Lower leg skin (tissue), 3 donors: ENCODE results near the gene MAPT.

ENCODE experiments used
- CTCF ChIP-seq, 3 donors: fragments of 450-650 bp; IDR thresholded peaks; one replicate each; pipeline ENCODE4 v1.5.1; 2016; ENCODE audit warnings: antibody characterized with exemption in 3 of 3, mild to moderate bottlenecking in 3 of 3, moderate library complexity in 2 of 3
- POLR2A ChIP-seq, 2 donors: fragments of 450-650 bp; IDR thresholded peaks; one replicate each; pipeline ENCODE4 v1.6.1; 2016 to 2017; ENCODE audit warnings: antibody characterized with exemption in 2 of 2, mild to moderate bottlenecking in 1 of 2, moderate library complexity in 1 of 2

DNA sequence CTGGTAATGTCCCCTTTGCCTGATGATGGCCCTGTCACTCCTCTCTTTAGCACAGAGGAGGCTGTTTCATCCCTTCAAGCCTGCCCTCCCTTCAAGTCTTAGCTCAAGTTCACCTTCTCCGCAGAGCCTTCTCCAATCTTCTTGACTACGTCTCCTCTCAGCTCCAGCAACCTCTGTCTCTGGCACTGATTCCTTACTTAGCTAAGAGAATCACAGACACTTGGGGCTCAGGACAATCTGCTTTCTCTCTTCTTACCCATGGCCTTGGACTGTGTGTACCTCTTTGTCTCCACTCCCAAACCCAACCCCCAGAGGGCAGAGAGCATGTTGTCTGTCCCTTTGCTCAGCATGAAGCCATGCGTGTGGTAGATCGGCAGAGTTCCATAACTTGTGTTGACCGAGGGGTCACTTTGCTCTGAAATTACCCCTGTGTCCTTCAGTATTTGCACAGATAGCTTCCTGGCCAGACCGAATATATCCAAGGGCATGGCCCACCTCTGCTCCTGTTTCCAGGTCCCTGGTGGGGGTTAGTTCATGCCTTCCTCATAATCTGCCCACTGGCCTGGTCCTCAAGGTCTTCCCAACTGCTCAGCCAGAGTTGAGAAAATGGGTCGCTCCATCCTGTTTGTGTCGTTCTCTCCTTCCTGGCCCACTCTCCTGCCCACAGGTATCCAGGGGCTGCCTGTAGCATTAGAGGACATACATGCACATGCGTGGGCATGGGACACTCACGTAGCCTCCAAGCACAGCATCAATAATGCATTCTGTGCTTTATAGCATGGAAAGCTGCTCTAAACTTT, 41.6 kb downstream of the MAPT start:
- TF ChIP-seq CTCF (IDR thresholded peaks at IDR 0.05) (peak in 1 of 3 donors; percentile 20), POLR2A (IDR thresholded peaks at IDR 0.05) (no peak)
